Measurements from ENCODE around the gene KLHL17.

Gene KLHL17

DNA sequence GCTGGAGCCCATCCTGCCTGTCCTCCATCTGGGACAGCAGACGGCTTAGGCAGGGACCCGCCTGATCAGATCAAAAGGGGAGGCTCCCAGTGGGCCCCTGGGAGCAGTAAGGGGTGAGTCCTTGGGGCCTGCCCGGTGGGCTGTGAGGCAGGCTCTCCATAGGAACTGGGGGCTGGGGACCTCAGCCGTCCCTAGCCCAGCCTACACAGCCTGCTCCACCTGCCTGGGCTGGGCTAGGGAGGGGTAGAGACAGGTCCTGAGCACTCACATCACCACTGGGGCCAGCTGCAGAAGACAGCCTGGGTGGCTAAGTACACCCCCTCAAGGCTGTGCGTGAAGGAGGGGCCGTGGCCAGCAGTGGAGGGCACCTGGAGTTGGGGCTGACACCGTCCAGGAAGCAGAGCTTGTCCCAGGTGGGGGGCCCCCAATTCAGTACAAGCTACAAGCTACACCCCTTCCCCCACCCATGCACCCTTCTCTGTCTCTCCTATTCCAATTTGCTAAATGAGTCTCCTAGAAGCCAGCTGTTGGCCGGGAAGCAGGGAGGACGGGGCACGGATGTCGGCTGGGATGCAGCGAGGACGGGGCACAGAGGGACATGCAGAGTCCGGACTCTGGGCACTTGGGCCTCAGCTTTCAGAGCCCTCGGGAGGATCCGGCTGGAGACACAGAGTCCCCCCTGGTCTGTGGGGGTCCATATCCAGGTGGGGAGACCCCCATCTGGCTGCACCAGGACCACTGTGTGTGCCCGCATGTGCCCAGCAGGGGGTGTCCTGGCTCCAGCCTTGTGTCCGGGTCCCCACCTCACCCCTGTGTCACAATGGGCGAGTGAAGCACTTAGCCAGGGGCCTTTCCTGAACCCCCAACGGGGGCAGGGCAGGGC, 54.7 kb downstream of the KLHL17 start:
- in situ Hi-C loops (cut with HindIII; ENCODE audit: low sequenced_read_pairs) = no loop called here
- no peak overlapping the region for H3K4me3 ChIP-seq (ENCODE audit: low read depth, low read length)
- no peak for DNase-seq (ENCODE audit: low read depth, low spot score)
- TF ChIP-seq, protein P1, sequence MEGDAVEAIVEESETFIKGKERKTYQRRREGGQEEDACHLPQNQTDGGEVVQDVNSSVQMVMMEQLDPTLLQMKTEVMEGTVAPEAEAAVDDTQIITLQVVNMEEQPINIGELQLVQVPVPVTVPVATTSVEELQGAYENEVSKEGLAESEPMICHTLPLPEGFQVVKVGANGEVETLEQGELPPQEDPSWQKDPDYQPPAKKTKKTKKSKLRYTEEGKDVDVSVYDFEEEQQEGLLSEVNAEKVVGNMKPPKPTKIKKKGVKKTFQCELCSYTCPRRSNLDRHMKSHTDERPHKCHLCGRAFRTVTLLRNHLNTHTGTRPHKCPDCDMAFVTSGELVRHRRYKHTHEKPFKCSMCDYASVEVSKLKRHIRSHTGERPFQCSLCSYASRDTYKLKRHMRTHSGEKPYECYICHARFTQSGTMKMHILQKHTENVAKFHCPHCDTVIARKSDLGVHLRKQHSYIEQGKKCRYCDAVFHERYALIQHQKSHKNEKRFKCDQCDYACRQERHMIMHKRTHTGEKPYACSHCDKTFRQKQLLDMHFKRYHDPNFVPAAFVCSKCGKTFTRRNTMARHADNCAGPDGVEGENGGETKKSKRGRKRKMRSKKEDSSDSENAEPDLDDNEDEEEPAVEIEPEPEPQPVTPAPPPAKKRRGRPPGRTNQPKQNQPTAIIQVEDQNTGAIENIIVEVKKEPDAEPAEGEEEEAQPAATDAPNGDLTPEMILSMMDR (IDR thresholded peaks at IDR 0.05; ENCODE audit: low read depth, low read length) = peak; percentile 41

Data from astrocyte of the spinal cord (primary cell).